GM23248 (cell line): ENCODE data around the gene PJA2. TPM values are rescaled to one million over a fixed set of nuclear protein-coding genes. Genes with fewer than 3 reads are reported as not detected.

Source experiments
- DNase-seq: peaks from one replicate; pipeline ENCODE4 v3.0.0-alpha.2; 2015
- H2AFZ ChIP-seq: fragments of 200-600 bp; sonication (generic); 2 replicates; pipeline ENCODE4 v1.6.1; 2016; ENCODE audit warnings: antibody characterized with exemption
- H3F3A ChIP-seq: fragments of 200-600 bp; sonication (generic); 2 replicates; pipeline ENCODE4 v1.6.1; 2016; ENCODE audit warnings: mild to moderate bottlenecking, antibody characterized with exemption, mixed run types; ENCODE audit not compliant: insufficient read depth
- H3K27ac ChIP-seq: fragments of 200-600 bp; sonication (generic); 2 replicates; pipeline ENCODE4 v1.5.1; 2016; ENCODE audit warnings: mild to moderate bottlenecking
- H3K27me3 ChIP-seq: fragments of 200-600 bp; sonication (generic); replicated peaks from 2 replicates; pipeline ENCODE4 v1.6.1; 2016; ENCODE audit warnings: mild to moderate bottlenecking; ENCODE audit not compliant: insufficient read depth
- H3K36me3 ChIP-seq: fragments of 200-600 bp; sonication (generic); 2 replicates; pipeline ENCODE4 v1.6.1; 2016; ENCODE audit warnings: low read depth, mild to moderate bottlenecking
- H3K4me1 ChIP-seq: fragments of 200-600 bp; sonication (generic); 2 replicates; pipeline ENCODE4 v1.6.1; 2016; ENCODE audit warnings: mild to moderate bottlenecking; ENCODE audit not compliant: insufficient read depth
- H3K4me2 ChIP-seq: fragments of 200-600 bp; sonication (generic); one replicate; pipeline ENCODE4 v1.6.1; 2016; ENCODE audit warnings: mild to moderate bottlenecking; ENCODE audit not compliant: unreplicated experiment
- H3K4me3 ChIP-seq: fragments of 200-600 bp; sonication (generic); 2 replicates; pipeline ENCODE4 v1.5.1; 2016; ENCODE audit warnings: mild to moderate bottlenecking
- H3K79me2 ChIP-seq: fragments of 200-600 bp; sonication (generic); 2 replicates; pipeline ENCODE4 v1.6.1; 2016; ENCODE audit warnings: mild to moderate bottlenecking; ENCODE audit not compliant: insufficient read depth
- H3K9ac ChIP-seq: fragments of 200-600 bp; sonication (generic); 2 replicates; pipeline ENCODE4 v1.6.1; 2016; ENCODE audit warnings: mild to moderate bottlenecking
- H3K9me2 ChIP-seq: fragments of 200-600 bp; sonication (generic); 2 replicates; pipeline ENCODE4 v1.6.1; 2016; ENCODE audit warnings: mixed run types, mild to moderate bottlenecking, moderate library complexity; ENCODE audit not compliant: insufficient read depth
- H3K9me3 ChIP-seq: fragments of 200-600 bp; sonication (generic); one replicate; pipeline ENCODE4 v1.6.1; 2017; ENCODE audit warnings: low read depth
- H4K20me1 ChIP-seq: fragments of 200-600 bp; sonication (generic); 2 replicates; pipeline ENCODE4 v1.6.0; 2016; ENCODE audit not compliant: insufficient read depth
- EZH2 ChIP-seq: fragments of 200-600 bp; sonication (generic); IDR thresholded peaks from 2 replicates; pipeline ENCODE4 v1.6.1; 2018; ENCODE audit warnings: antibody characterized with exemption, mild to moderate bottlenecking; ENCODE audit not compliant: insufficient read depth, poor library complexity, severe bottlenecking
- EZH2phosphoT487 ChIP-seq: fragments of 200-600 bp; sonication (generic); IDR thresholded peaks from 2 replicates; pipeline ENCODE4 v1.6.1; 2018; ENCODE audit warnings: antibody characterized with exemption, moderate library complexity, mild to moderate bottlenecking, low read depth; ENCODE audit not compliant: insufficient read depth
- WGBS, 2 experiments: methylation state at CpG; one replicate each; pipeline ENCODE4 v1.1.6; 2015 to 2017; ENCODE audit warnings: low lambda C conversion rate in 2 of 2, low coverage in 1 of 2; ENCODE audit errors: missing lambda C conversion rate in 2 of 2; 5-methylcytosine and 5-hydroxymethylcytosine counted together
- in situ Hi-C: fragments of 300-500 bp; cut with MboI; formaldehyde crosslinking; loops from 2 replicates; pipeline ENCODE4 v1.15.0; 2020
- polyA plus RNA-seq: library from polyadenylated mRNA; unstranded; fragments of >200 nt; fragmentation: Nextera tagmentation; extraction: Ambion mirVana; gene quantifications from 2 replicates; pipeline ENCODE4 v1.2.1, GENCODE V29; 2016
- total RNA-seq: library from RNA; depleted of rRNA; stranded (reverse); fragments of >200 nt; shearing (Covaris generic); gene quantifications from 2 replicates; pipeline ENCODE4 v1.2.3, GENCODE V29; 2014

The PJA2 gene
- total and polyA plus RNA-seq, 2 experiments from 2014 or later, result 76.4 to 95.3 TPM

DNA sequence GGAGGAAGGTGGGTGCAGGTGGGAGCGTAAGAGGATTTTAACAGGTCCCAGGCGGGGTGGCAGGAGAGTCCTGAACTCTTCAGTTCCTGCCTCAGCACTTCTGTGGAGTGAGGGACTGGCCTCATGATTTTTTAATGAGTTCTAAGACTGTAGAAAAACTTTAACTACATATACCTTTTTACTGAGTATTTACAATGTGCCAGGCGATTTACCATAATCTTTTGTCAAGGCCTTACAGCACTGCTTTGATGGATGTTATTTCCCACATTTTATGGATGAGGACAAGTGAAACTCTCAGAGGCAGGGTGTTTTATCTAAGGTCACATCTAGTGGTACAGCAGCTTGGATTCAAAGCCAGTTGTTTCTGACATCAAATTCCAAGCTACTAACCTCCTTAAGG lies 99.5 kb downstream of the PJA2 start:
- Histone ChIP-seq H3K9me2 (no peaks in the 10 kb centered on the region), H3K36me3 (no peaks in the 10 kb centered on the region), H3K27ac (no peak overlapping the region), H3K4me3 (no peak overlapping the region), H3K9ac (no peak overlapping the region), H4K20me1 (no peaks in the 10 kb centered on the region), H3K9me3 (no peaks in the 10 kb centered on the region), H3F3A (no peaks in the 10 kb centered on the region), H3K79me2 (no peaks in the 10 kb centered on the region), H3K4me2 (no peak overlapping the region), H3K4me1 (no peaks in the 10 kb centered on the region), H2AFZ (no peak overlapping the region), H3K27me3 (no peaks in the 10 kb centered on the region)
- DNase-seq, result no peak
- TF ChIP-seq EZH2 (no peak), EZH2phosphoT487 (no peak)
- WGBS, 2 experiments, result 88 to 95% methylated on average over 3 of the region's 3 CpGs
- in situ Hi-C loops, result no loop called here

DNA sequence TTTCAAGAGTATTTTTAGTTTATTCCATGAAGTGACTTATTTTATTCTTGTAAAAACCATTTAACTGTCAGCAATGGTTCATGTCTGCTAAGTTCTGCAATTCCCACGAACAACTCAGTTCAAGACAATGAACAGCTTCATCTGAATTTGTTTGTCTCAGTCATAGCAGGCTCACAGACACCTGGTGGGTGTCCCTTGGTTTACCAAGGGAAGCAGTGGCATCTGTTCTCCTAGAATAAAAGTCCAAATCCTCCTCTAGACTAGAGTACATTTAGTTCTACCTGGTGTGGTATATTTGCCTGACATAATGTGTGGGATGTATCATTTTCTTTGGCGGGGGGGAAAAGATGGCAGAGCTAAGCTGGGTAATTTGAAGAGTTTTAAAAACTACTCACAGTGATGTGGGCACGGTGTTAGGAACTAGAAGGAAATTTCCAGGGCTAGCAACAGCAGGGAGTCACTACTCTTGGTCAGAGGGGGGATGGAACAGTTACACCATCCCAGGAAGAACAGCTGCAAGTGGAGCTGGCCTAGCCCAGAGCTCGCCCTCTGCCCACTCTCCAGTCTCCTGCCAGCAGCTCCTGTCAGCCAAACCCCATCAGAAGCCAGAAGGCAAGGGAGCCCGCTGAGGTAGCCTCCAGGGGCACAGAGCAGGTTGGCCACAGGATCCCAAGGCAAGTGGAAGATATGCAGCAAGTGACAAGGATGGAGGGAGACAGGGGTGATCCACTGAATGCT lies 100.3 kb downstream of the PJA2 start:
- H3K27ac ChIP-seq, result no peak overlapping the region
- no peak overlapping the region for H3K9ac ChIP-seq
- no peaks in the 10 kb centered on the region for H3K4me1 ChIP-seq
- H2AFZ ChIP-seq, result no peak overlapping the region
- no peaks in the 10 kb centered on the region for H3K36me3 ChIP-seq
- no peaks in the 10 kb centered on the region for H3K9me3 ChIP-seq
- H3K79me2 ChIP-seq, result no peaks in the 10 kb centered on the region
- in situ Hi-C loops, result no loop called here
- H4K20me1 ChIP-seq, result no peaks in the 10 kb centered on the region
- no peaks in the 10 kb centered on the region for H3F3A ChIP-seq
- H3K4me3 ChIP-seq, result no peak overlapping the region
- H3K9me2 ChIP-seq, result no peaks in the 10 kb centered on the region
- DNase-seq, result no peak
- TF ChIP-seq EZH2 (no peak), EZH2phosphoT487 (no peak)
- no peaks in the 10 kb centered on the region for H3K27me3 ChIP-seq
- 73% methylated on average over 5 of the region's 5 CpGs for WGBS, 2 experiments
- no peak overlapping the region for H3K4me2 ChIP-seq

DNA sequence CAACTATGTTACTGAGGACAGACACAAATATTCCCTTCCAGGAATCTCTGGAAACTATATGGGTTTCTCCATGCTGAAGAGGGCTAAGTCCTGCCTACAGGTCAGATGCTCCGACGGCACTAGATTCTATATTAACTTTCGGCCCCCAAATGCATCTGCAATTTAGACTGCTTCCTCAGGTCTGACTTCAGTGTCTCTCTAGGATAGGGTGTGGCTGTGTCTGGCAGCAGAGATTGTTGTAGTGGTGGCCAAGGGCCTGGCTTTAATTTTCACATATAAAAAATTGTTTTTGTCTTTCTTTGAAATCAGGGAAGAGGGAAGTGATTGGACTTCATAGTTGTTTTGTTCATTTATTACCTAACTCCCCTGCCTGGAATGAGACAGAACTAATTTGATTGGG lies 101.8 kb downstream of the PJA2 start:
- H3K9me3 ChIP-seq, result no peaks in the 10 kb centered on the region
- no peaks in the 10 kb centered on the region for H3K79me2 ChIP-seq
- H3K9me2 ChIP-seq, result no peaks in the 10 kb centered on the region
- H2AFZ ChIP-seq, result no peak overlapping the region
- no peaks in the 10 kb centered on the region for H3F3A ChIP-seq
- H3K27ac ChIP-seq, result no peak overlapping the region
- in situ Hi-C loops, result no loop called here
- H3K4me1 ChIP-seq, result no peaks in the 10 kb centered on the region
- TF ChIP-seq EZH2, result no peak
- no peak for TF ChIP-seq EZH2phosphoT487
- no peak overlapping the region for H3K4me2 ChIP-seq
- H4K20me1 ChIP-seq, result no peaks in the 10 kb centered on the region
- DNase-seq, result no peak
- H3K9ac ChIP-seq, result no peak overlapping the region
- 12 to 15% methylated on average over 3 of the region's 3 CpGs for WGBS, 2 experiments
- no peak overlapping the region for H3K4me3 ChIP-seq
- no peaks in the 10 kb centered on the region for H3K36me3 ChIP-seq
- H3K27me3 ChIP-seq, result no peaks in the 10 kb centered on the region

DNA sequence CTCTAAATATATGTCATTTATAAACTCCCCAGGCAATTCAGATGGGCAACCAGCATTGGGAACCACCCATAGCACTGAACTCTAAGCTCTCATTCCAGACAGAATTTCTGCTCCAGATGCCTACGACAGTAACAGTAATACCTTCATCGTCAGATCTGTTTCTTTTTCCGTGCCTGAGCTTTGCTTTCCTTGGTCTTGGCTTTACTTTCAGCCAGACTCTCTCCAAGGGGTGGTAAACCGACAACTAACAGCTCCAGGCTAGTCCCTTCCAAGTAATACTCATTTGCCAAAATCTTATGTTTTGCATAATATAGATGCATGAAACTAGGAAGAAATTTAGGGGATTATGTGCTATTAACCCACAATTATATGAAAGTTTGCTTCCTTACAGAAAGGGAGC lies 102.3 kb downstream of the PJA2 start:
- Histone ChIP-seq H4K20me1 (no peaks in the 10 kb centered on the region), H3K4me1 (no peaks in the 10 kb centered on the region), H3F3A (no peaks in the 10 kb centered on the region), H3K9ac (no peak overlapping the region), H3K4me3 (no peak overlapping the region), H3K27ac (no peak overlapping the region), H3K4me2 (no peak overlapping the region), H3K79me2 (no peaks in the 10 kb centered on the region), H3K9me3 (no peaks in the 10 kb centered on the region), H3K27me3 (no peaks in the 10 kb centered on the region), H2AFZ (no peak overlapping the region), H3K9me2 (no peaks in the 10 kb centered on the region), H3K36me3 (no peaks in the 10 kb centered on the region)
- no peak for TF ChIP-seq EZH2
- no peak for TF ChIP-seq EZH2phosphoT487
- no peak for DNase-seq
- 13 to 15% methylated on average over 4 of the region's 4 CpGs for WGBS, 2 experiments
- in situ Hi-C loops, result no loop called here
